ENCODE results near the gene SUPT20HL2.
"Not testable (repeated sequence)": the region's sequence is repeated elsewhere in the genome, so short reads cannot be mapped to it uniquely, and the experiment has no call there.

SUPT20HL2 gene

DNA sequence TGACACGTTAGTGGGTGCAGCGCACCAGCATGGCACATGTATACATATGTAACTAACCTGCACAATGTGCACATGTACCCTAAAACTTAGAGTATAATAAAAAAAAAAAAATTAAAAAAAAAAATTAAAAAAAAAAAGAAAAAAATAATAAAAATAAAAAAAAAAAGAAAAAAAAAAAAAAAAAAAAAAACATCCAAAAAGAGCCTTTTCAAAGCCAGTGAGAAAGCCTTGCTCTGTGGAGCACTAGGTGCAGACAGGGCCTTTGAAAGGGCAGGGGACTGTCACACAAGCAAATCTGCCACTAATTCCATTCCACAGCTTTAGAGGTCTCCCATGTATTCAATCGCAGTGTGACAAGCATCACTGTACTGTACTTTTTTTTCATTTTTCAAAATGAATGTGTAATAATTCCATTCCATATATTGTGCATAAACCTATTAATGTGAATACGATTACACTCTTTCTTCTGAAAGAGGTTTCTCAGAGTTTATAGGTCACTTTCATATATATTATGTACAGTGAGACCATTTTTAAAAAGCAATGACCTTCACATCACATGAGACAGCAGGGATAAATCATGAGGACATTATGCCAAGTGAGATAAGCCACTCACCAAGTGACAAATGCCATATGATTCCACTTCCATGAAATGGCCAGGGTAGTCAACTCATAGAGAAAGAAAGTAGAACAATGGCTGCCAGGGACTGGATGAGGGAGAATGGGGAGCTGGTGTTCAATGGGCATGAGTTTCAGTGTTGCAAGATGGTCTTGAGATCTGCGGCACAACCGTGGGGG is 4.1 kb downstream of the SUPT20HL2 start:
- not testable (repeated sequence) for DNase-seq (ENCODE audit: low read depth in 2 of 2)

DNA sequence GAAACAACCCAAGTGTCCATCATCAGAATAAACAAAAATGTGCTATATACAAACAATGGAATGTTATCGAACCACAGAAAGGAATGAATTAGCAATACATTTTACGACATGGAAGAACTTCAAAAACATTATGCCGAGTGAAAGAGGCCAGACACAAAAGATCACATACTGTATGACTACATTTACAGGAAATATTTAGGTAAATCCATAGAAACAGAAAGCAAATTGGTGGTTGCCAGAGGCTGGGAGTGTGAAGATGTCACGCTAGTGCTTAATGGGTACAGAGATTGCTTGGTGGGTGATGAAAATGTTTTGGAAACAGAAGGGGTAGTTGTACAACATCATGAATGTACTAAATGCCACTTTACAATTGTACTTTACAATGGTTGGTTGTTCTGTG is 5.1 kb downstream of the SUPT20HL2 start:
- DNase-seq (ENCODE audit: low read depth in 2 of 2) = not testable (repeated sequence)

DNA sequence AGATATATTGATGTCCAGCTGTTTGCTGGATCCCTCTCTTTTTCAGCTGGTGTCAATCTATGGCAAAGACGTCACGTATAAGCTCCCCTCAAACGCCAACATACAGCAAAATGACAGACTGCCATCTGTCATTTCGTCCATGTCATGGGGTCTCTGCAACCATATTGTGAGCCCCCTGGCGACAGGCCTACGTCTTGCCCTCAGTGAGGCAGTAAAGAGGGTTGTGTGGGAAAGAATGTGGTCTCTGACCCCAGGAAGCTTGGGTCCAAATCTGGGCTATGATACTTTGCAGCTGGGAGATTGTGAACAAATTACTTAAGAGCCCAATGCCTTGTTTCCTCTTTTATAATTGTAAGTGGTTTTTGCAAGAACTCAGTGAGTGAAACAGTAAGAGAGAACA is 7.4 kb downstream of the SUPT20HL2 start:
- DNase-seq (ENCODE audit: low read depth in 2 of 2) = no peak

DNA sequence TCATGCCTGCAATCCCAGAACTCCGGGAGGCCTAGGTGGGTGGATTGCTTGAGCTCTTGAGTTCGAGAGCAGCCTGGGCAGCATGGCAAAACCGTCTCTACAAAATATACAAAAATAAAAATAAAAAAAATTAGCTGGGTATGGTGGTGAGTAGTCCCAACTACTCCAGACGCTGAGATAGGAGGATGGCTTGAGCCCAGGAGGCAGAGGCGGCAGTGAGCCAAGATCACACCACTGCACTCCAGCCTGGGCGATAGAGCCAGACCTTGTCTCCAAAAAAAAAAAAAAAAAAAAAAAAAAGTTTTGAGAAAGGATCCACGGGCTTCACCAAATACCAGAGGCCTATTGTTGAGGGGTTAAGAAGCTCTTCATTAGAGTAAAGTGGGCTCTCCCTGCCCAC is 8.0 kb downstream of the SUPT20HL2 start:
- DNase-seq (ENCODE audit: low read depth in 2 of 2) = no peak

DNA sequence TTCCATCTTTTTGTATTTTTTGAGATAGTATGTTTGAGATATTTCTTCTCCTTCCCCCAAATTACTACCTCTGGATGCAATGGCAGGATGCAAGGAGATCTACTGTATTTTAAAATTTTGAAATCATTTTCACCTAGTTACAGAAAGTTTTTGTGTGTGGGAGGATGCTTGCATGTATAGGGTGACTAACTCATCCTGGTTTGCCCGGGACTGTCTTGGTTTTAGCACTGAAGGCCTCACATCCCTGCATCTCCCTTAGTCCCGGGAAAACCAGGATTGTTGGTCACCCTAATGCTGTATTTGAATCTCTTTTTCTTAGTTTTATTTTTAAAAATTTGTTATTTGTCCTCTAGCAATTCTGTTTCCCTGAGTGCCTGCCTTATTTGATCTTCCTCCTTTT is 12.1 kb downstream of the SUPT20HL2 start:
- DNase-seq (ENCODE audit: low read depth in 2 of 2) = no peak

DNA sequence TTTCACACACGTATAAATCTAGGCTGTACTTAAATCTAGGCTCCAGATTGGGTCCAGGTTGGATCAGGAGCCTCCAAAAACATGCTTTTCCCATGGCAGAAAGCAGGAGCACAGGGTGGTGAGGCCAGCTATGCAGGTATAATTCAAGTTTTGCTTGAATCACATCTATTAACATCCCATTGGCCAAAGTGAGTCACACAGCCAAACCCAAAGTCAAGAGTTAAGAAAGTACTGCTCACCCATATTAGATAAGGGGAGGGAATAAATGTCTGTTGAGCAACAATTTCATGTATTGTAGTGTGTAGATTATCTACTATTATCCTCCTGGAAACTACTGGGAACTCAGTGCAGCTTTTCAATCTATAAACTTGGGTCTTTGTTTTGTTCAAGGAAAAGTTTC is 12.8 kb downstream of the SUPT20HL2 start:
- no peak for DNase-seq (ENCODE audit: low read depth in 2 of 2)

DNA sequence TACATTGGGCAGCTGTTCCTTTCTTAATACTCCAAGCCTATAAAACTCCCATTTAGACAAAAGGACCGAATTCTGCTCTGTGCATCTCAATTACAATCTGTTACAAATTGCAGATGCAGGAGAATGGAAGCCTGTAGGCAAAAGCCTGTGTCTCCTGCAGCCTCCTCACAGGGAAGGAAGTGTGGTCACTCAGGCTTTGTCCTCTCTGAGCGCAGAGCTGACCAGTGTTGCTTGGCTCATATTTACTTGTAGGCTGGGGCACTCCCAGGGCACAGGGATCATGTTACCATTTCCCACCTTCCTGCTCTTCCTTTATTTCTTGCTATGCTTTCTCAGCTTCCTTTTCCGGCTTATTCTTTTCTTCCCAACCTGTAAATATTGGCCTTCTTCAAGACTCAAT is 15.7 kb downstream of the SUPT20HL2 start:
- no peak for DNase-seq (ENCODE audit: low read depth in 2 of 2)

DNA sequence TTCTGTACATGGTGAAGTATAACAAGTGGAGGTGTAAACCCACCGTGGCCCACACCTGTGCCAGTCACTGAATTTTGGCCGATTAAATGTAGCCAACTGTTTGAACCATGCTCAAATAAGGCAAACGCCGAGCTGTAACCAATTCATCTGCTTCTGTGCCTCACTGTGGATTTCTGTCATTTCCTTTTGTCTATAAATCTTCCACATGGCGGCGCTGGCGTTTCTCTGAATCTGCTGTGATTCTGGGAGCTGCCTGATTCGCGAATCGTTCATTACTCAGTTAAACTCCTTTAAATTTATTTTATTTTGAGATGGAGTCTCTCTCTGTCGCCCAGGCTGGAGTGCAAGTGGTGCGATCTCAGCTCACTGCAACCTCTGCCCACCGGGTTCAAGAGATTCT is 19.2 kb downstream of the SUPT20HL2 start:
- peak; percentile 1 to 6 for DNase-seq (ENCODE audit: low read depth in 2 of 2)

DNA sequence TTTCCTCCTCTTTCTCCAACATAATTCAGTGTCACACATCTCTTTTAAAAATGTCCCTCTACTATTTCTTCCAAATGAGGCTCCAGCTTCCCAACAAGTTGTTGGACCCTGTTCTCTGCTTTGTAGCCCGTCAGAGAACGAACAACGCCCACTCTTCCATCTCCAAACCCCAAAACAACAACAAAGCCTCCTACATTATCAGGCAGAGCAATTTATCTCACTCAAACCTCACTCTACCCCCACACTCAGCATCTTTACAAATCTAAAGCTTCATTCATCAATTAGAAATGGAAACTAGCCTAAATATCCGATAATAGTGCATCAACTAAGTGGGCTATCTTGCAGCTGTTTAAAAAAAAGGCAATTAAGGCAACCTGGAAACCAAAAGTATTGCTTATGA is 20.5 kb downstream of the SUPT20HL2 start:
- DNase-seq (ENCODE audit: low read depth in 2 of 2) = no peak

DNA sequence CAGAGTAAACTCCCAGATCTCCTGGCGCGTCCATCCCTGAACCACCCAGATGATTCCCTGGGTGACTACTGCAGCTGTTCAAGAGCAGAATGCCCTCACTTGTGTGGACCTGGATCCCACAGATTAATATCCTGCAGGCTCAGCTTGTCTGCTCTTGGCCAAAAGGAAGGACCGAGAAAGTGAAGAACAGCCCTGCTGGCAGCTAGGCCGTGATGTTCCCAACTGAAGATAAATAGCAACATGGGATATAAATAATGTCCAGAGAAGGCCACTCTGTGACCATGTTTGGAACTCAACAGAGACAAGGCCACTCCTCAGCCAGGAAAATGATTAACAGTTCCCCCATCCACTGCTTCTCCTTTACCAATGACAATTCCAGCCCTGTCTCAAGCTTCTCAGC is 21.5 kb downstream of the SUPT20HL2 start:
- DNase-seq (ENCODE audit: low read depth in 2 of 2) = no peak

DNA sequence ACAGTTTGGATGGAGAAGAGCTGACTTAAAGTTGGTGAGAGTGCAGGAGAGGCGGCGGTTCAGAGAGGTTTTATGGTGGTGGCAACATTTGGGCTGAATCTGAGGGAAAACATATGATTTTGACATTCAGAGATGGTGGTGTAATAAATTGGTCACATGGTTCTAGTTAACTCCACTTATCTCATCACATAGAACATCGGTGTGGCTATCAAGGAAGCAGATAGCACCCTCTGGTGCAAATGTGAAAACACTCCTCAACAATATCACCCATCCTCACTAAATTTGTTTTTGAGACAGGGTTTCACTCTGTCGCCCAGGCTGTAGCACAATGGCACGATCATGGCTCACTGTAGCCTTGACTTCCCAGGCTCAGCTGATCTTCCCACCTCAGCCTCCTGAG is 28.8 kb downstream of the SUPT20HL2 start:
- no peak for DNase-seq (ENCODE audit: low read depth in 2 of 2)

DNA sequence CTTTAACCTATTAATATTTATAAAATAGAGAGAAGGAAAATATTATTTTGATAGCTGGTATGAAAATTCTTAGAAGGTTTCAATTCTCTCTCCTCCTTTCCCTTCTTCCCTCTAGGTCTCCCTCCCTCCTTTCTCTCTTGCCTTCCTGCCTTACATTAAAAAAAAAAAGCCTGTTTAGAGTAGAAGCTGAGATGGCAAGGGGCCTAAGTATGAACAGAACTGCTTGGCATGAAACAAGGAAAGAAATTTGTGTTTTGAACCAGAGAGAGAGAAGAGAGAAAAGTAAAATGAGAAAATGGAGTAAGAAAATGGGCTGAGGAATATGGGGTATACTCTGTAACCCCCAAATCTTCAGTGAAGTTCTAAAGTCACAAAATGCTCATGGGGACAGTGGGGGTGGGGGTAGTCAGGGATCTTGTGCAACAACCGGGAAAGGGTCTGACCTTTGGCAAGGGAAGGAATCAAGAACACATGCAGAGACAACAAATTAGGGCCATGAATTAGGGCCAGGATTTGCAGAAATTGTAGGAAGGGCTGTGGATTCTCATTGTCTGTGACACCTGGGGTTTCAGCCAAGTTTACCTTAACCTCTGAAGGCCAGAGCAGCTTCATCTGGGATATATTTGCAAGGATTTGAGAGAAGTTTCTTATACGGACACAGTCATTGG is 30.6 kb downstream of the SUPT20HL2 start:
- no peak for DNase-seq (ENCODE audit: low read depth in 2 of 2)

DNA sequence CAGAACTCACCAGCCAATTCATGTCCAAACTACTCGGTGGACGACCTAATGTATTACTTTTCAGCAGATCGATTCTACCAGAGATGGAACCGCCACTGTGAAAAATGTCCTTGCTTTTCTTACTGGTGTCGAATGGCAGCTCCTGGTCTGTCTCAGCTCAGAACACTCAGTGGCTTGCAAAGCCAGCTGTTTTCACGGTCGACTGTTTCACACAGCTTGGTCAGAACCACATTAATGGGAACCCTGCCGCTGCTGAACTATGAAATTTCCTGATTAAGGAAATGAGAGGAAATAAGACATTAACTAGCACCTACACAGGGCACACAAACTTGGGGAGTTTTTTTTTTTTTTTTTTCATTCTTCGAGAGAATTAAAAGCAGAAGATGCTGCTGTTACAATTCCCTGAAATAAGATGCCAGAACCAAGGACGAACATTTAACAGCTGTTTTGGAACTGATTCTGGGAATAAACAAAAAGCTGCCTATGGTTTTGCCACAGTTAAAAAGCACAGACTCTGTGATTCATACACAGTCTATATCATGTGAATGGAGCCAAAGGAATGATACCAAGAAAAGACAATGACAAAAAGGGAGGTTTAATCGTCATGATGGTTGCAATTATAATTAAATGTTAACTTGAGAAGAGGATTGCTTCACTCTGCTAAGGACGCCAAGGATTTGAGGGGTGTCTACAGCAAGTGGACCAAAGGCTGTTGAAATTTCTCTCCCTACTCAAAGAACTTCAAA is 31.3 kb downstream of the SUPT20HL2 start:
- DNase-seq (ENCODE audit: low read depth in 2 of 2) = no peak

DNA sequence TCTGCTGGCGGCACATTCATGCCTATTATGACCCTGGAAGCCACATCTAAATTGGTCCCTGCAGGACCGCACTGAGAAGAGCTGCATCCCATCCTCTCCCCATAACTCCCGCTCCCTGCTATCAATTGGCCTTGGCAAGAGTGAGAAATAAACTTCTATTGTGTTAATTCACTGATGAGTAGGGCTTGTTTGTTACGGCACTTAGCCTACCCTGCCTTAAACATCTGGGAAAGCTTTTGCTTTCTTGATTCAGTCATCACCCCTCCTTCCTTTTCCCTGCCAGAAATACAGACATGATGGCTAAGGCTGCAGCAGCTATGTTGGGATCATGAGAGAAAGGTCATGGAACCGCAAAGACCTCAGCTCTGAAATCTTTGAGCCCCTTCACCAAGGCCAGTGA is 36.5 kb downstream of the SUPT20HL2 start:
- DNase-seq (ENCODE audit: low read depth in 2 of 2) = no peak

DNA sequence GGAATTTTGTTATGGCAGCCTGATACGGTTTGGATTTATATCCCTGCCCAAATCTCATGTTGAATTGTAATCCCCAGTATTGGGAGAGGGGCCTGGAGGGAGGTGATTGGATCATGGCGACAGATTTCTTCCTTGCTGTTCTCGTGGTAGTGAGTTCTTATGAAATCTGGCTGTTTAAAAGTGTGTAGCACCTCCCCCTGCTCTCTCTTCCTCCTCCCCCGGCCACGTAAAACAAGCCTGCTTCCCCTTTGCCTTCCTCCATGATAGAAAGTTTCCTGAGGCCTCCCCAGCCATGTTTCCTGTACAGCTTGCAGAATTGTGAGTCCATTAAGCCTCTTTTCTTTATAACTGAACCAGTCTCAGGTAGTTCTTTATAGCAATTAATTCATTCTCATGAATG is 37.9 kb downstream of the SUPT20HL2 start:
- DNase-seq (ENCODE audit: low read depth in 2 of 2) = no peak

DNA sequence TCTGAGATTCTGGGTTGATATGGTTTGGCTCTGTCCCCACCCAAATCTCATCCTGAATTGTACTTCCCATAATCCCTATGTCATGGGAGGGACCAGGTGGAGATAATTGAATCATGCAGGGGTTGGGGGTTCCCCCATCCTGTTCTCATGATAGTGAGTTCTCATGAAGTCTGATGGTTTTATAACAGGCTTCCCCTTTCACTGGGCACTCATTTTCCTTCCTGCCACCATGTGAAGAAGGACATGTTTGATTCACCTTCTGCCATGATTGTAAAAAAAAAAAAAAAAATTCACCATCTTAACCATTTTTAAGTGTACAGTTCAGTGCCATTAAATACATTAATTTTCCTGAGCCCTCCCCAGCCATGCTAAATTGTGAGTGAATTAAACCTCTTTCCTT is 42.6 kb downstream of the SUPT20HL2 start:
- no peak for DNase-seq (ENCODE audit: low read depth in 2 of 2)

DNA sequence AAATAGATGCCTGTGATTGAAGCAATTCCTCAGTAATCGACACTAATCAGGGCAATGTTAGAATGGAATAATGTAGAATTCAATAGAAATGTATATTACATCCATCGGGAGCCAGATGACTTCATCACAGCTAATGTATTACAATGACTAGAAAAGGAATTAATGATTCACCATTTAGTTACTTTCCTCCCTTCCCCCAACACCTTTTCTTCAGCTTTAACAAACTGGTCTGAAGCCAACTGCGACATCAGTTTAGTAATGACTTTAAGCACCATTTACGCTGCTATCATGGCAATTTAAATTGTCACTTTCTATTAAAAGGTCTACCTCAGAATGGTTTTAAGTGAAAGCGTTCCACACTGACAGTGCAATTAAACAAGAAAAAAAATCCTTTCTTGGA is 45.1 kb downstream of the SUPT20HL2 start:
- DNase-seq (ENCODE audit: low read depth in 2 of 2) = no peak

DNA sequence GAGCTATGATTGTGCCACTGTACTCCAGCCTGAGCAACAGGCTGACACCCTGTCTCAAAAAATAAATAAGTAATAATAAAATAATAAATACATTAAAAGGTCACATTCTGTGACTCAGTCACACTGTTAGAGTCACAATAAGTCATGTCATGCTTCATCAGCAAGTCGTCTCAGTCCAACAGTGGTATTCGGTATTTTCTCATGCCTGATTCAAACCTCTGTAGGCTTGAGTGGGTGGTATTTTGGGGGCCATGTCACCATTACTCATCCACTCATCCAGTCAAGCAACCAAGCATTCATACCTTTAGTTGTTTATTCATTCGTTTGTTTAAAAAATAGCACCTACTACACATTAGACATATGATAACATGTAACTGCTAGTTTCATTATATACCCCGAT is 46.9 kb downstream of the SUPT20HL2 start:
- DNase-seq (ENCODE audit: low read depth in 2 of 2) = no peak

DNA sequence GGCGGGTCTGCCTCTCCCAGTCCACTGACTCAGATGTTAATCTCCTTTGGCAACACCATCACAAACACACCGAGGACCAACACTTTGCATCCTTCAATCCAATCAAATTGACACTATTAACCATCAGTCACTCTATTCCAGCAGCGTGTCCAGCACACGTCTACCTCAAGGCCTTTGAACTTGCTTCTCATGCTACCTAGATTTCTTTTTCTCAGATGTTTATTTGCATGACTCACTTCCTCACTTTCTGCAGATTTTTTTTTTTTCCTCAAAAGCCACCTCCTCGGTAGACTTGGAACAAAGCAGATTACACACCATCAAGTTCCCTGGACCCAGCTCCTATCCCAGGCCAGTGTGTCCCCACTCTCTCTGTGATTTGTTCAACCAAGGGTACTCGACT is 49.5 kb downstream of the SUPT20HL2 start:
- DNase-seq (ENCODE audit: low read depth in 2 of 2) = no peak

DNA sequence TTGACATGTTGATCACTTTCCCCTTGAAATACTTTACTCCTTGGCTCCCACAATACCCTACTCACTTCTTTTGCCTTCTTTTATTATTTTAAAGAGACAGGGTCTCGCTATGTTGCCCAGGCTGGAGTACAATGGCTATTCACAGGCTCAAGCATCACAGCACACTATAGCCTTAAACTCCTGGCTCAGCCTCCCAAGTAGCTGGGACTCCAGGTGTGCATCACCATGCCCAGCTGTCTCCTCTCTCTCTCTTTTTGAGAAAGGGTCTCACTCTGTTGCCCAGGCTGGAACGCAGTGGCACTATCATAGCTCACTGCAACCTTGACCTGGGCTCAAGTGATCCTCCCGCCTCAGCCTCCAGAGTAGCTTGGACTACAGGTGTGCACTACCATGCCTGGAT is 51.6 kb downstream of the SUPT20HL2 start:
- DNase-seq (ENCODE audit: low read depth in 2 of 2) = no peak
